HCT116 (cell line): Measurements from ENCODE around the gene TEAD1.

Experiments
- CBX3 ChIP-seq: IDR thresholded peaks from 2 replicates; pipeline ENCODE4 v1.6.1; 2012; ENCODE audit warnings: low read depth
- CTCF ChIP-seq, 3 experiments: fragments of 200-600 bp in 1 of 3; sonication (generic) in 1 of 3; IDR thresholded peaks in 2 of 3; conservative IDR thresholded peaks in 1 of 3; 2 replicates each; pipeline ENCODE4 v1.5.1; 2012 to 2017; ENCODE audit warnings: low read depth in 2 of 3, low read length in 2 of 3, antibody characterized with exemption in 1 of 3, borderline replicate concordance in 1 of 3, control low read depth in 1 of 3, mild to moderate bottlenecking in 1 of 3, mixed read lengths in 1 of 3, mixed run types in 1 of 3, moderate library complexity in 1 of 3; ENCODE audit not compliant: insufficient read depth in 1 of 3
- EZH2 ChIP-seq: fragments of 200-600 bp; sonication (generic); IDR thresholded peaks from 2 replicates; pipeline ENCODE4 v1.6.1; 2017; ENCODE audit warnings: antibody characterized with exemption, mixed run types
- POLR2A ChIP-seq: IDR thresholded peaks from 2 replicates; pipeline ENCODE4 v1.7.0; 2011; ENCODE audit warnings: borderline replicate concordance; ENCODE audit not compliant: insufficient read depth, insufficient read length; ENCODE audit errors: extremely low read depth
- POLR2AphosphoS5 ChIP-seq: IDR thresholded peaks from 2 replicates; pipeline ENCODE4 v1.6.1; 2011; ENCODE audit warnings: mild to moderate bottlenecking, low read depth, low read length, moderate library complexity
- TF ChIP-seq, protein P1 (sequence below): IDR thresholded peaks from 2 replicates; pipeline ENCODE4 v1.6.1; 2012
- TF ChIP-seq, protein P2 (sequence below): IDR thresholded peaks from 2 replicates; pipeline ENCODE4 v1.6.1; 2011; ENCODE audit warnings: mild to moderate bottlenecking, low read length, moderate library complexity; ENCODE audit not compliant: insufficient replicate concordance; ENCODE audit errors: extremely low read depth

GRCh38 chr11:12971955-12972354 is 297.7 kb downstream of the TEAD1 start:
- TF ChIP-seq CTCF (IDR thresholded peaks at IDR 0.05 in 2 of 3, conservative IDR thresholded peaks at IDR 0.05 in 1 of 3; ENCODE audit: borderline replicate concordance in 1 of 3, insufficient read depth in 1 of 3, low read depth in 2 of 3, low read length in 2 of 3) (no peak), POLR2A (no peak), POLR2AphosphoS5 (no peak), EZH2 (no peak), CBX3 (no peak)
- TF ChIP-seq, protein P1, sequence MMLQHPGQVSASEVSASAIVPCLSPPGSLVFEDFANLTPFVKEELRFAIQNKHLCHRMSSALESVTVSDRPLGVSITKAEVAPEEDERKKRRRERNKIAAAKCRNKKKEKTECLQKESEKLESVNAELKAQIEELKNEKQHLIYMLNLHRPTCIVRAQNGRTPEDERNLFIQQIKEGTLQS = no peak
- TF ChIP-seq, protein P2, sequence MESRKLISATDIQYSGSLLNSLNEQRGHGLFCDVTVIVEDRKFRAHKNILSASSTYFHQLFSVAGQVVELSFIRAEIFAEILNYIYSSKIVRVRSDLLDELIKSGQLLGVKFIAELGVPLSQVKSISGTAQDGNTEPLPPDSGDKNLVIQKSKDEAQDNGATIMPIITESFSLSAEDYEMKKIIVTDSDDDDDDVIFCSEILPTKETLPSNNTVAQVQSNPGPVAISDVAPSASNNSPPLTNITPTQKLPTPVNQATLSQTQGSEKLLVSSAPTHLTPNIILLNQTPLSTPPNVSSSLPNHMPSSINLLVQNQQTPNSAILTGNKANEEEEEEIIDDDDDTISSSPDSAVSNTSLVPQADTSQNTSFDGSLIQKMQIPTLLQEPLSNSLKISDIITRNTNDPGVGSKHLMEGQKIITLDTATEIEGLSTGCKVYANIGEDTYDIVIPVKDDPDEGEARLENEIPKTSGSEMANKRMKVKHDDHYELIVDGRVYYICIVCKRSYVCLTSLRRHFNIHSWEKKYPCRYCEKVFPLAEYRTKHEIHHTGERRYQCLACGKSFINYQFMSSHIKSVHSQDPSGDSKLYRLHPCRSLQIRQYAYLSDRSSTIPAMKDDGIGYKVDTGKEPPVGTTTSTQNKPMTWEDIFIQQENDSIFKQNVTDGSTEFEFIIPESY = no peak
